Stimulated activated CD8-positive, alpha-beta memory T cell treated with anti-CD3 and anti-CD28 coated beads, Interleukin-15, amount 100 ng/mL, for 48 hours (primary cell): Measurements from ENCODE around the gene PYDC1.
A peak's percentile ranks its signal among the peaks of the same experiment; 100 is the strongest.
"Not testable (repeated sequence)": the region's sequence is repeated elsewhere in the genome, so short reads cannot be mapped to it uniquely, and the experiment has no call there.

Source experiments
- DNase-seq, 2 donors: peaks; one replicate each; pipeline ENCODE4 v3.0.0-alpha.2; 2020; ENCODE audit warnings: low read depth in 2 of 2

The PYDC1 gene

GRCh38 chr16:31179747-31180459 lies 37.0 kb downstream of the PYDC1 start, which contains the start of gene FUS:
Gene FUS (plus strand): TSS chr16:31180139. CDS start chr16:31180215, 76 bp downstream.
- peak; percentile 84 for DNase-seq

DNA sequence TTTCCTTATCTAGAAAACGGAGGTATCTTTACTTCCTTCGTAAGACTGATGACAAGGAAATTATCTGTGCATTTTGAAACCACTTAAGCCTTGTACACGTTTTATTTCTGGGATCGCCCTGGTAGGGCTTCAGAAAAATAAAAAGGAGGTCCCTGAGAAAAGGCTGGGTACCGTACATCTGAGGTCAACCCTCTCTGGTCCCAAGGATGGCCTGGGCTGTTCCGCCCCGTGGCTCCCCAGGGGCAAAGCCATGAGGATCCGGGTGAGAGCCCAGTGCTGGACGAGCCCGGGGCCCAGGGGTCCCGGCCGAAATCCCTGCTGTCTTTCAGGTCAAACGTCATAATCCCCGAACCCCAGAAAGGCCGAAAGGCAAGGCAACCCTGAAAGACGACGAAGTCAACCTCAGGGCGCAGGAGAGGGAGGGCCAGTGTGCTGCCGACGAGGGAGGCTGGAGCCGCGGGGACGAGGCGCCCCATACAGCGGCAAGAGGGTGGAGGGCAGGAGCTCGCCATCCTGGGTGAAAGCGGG lies 37.7 kb downstream of the PYDC1 start:
- no peak for DNase-seq

DNA sequence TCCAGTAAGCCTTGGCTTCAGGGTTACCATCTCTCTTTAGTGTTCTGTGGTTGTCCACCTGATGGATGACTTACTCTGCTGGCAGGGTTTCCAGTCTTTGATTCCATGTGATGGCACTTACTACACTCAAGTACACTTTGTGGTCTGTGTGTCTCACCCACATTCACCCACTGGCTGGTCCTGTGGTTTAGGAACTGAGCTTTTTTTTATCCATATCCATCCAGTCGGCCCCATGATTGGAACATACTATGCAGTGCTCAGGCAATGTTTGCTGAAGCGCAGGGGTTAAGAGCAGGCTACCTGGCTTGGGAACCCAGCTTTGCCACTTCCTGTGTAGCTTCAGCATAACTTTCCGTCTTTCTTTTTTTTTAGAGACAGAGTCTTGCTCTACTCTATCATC lies 39.8 kb downstream of the PYDC1 start:
- no peak for DNase-seq

GRCh38 chr16:31170048-31170447 lies 46.9 kb downstream of the PYDC1 start:
- DNase-seq: not testable (repeated sequence)

- no peak for DNase-seq
Observed at GRCh38 chr16:31168848-31169247, 48.1 kb downstream of the PYDC1 start.

DNA sequence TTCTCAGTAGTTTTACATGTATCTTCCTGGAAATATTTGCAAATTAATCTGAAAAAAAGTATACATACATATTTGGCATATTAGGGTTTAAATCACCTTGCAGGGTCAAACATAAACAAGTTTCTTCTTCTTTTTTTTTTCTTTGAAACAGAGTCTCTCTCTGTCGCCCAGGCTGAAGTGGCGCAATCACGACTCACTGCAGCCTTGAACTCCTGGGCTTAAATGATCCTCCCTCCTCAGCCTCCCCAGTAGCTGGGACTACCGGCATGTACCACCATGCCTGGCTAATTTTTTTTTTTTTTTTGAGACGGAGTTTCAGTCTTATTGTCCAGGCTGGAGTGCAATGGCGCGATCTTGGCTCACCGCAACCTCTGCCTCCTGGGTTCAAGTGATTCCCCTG lies 49.6 kb downstream of the PYDC1 start:
- no peak for DNase-seq
